LNCAP (cell line): ENCODE data around the gene BBX.

Source experiments
- TF ChIP-seq, protein P1 (sequence below): fragments of 450-650 bp; IDR thresholded peaks from 2 replicates; pipeline ENCODE4 v1.5.1; 2017; ENCODE audit warnings: mild to moderate bottlenecking

BBX gene

DNA sequence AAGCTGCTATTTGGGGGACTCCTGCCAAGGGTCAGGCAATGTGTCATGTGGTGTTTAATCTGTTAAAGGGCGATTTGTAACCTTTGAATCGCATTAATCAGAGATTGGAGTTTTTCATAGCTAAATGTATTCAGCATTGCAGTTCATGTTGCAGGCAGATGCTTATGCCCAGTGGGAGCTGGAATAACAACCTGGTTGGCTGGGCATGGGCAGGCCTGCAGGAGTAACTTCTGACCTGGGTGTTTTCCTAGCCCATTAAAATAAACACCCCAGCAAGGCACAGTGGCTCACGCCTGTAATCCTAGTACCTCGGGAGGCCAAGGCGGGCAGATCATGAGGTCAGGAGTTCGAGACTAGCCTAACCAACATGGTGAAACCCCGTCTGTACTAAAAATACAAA, 268.7 kb downstream of the BBX start:
- TF ChIP-seq, protein P1, sequence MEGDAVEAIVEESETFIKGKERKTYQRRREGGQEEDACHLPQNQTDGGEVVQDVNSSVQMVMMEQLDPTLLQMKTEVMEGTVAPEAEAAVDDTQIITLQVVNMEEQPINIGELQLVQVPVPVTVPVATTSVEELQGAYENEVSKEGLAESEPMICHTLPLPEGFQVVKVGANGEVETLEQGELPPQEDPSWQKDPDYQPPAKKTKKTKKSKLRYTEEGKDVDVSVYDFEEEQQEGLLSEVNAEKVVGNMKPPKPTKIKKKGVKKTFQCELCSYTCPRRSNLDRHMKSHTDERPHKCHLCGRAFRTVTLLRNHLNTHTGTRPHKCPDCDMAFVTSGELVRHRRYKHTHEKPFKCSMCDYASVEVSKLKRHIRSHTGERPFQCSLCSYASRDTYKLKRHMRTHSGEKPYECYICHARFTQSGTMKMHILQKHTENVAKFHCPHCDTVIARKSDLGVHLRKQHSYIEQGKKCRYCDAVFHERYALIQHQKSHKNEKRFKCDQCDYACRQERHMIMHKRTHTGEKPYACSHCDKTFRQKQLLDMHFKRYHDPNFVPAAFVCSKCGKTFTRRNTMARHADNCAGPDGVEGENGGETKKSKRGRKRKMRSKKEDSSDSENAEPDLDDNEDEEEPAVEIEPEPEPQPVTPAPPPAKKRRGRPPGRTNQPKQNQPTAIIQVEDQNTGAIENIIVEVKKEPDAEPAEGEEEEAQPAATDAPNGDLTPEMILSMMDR = no peak

- TF ChIP-seq, protein P1 = peak; percentile 45; the same call in 1 of the 2 replicates
Observed at GRCh38 chr3:107794664-107795443, 272.1 kb downstream of the BBX start.

DNA sequence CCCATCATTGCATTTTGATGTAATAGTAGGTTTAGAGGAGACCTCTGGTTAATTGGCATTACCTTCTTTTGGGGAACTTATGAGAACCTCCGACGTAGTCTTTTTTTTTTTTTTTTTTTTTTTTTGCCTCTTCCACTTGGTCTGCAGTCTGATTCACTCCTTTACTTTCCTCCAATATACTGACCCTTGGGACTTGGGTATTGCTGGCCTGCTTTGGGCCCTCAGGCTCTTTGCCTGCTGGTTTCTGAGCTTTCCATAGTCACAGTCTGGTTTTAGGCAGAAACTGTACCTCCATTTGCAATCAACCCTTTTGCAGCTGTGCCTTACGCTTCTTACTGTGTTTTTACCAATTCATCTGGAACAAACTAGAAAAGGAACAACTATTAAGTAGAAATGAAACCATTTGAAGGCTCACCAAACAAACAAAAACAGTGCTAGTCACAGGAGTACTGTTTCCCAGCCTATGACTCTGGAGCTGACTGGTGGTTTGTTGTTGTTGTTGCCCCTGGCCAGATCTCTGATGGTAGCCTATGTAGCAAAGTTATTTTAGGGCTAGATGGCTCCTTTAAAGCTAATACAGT, 272.8 kb downstream of the BBX start:
- TF ChIP-seq, protein P1 = no peak

DNA sequence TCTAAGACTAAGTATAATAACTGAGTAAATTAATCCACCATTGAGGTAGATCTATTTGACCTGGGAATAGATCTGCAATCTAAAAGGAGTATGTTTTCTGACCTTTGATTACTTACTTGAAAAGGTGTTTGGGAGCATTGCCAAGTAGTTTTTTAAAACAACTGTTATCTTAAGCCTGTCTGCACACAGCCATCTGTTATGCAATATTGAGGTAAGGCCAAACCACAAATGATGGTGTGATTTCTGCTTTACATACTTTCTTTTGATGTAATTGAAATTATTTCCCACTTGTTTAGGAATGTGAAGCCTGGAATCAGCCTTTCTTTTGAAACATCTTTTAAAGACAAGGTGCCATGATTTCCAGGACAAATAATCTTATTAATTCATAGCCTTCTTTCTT, 274.0 kb downstream of the BBX start:
- TF ChIP-seq, protein P1 = no peak

- TF ChIP-seq, protein P1 = no peak
Observed at GRCh38 chr3:107797586-107797985, 274.8 kb downstream of the BBX start.

DNA sequence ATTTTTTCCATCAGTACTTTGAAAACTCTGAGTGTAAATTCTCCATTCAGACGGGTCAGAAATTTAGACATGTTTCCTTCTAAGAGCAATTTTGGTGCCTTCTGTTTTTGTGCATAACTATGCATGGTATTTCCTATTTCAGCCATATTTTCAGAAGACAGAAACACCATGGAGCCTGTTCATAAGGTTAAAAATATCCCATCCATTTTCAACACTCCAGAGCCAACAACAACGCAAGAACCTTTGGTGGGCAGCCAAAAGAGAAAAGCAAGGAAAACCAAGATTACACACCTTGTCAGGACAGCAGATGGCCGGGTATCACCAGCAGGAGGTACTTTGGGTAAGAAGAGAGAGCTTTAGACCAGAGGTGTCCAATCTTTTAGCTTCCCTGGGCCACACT, 275.6 kb downstream of the BBX start:
- TF ChIP-seq, protein P1 = no peak

- TF ChIP-seq, protein P1 = no peak
Observed at GRCh38 chr3:107800710-107801109, 277.9 kb downstream of the BBX start.
